Omental fat pad (tissue), 4 donors: Measurements from ENCODE around the gene ACVRL1. TPM values are rescaled to one million over a fixed set of nuclear protein-coding genes. Genes with fewer than 3 reads are reported as not detected.

ENCODE experiments used
- ATAC-seq: fragments of 150-250 bp; one replicate; pipeline ENCODE4 v1.9.1; 2016; ENCODE audit warnings: mild to moderate bottlenecking, moderate library complexity; ENCODE audit not compliant: low FRiP score
- DNase-seq: peaks from one replicate; pipeline ENCODE4 v3.0.0-alpha.2; 2019; ENCODE audit warnings: low spot score
- total RNA-seq, 4 donors: library from RNA; depleted of rRNA; stranded (reverse); fragments of >200 nt; gene quantifications; one replicate each; pipeline ENCODE4 v1.1.0, GENCODE V29; 2016
- TF ChIP-seq, protein P1 (sequence below), 3 donors: fragments of 450-650 bp; IDR thresholded peaks; one replicate each; pipeline ENCODE4 v1.5.1; 2016 to 2017; ENCODE audit warnings: antibody characterized with exemption in 3 of 3, mild to moderate bottlenecking in 3 of 3, moderate library complexity in 2 of 3

Gene ACVRL1
- total RNA-seq, 4 donors from 2014 or later: 69.3 to 593 (median 113) TPM

GRCh38 chr12:51953089-51953488 lies 45.8 kb downstream of the ACVRL1 start:
- DNase-seq (no peak), ATAC-seq (no peak)
- TF ChIP-seq, protein P1, sequence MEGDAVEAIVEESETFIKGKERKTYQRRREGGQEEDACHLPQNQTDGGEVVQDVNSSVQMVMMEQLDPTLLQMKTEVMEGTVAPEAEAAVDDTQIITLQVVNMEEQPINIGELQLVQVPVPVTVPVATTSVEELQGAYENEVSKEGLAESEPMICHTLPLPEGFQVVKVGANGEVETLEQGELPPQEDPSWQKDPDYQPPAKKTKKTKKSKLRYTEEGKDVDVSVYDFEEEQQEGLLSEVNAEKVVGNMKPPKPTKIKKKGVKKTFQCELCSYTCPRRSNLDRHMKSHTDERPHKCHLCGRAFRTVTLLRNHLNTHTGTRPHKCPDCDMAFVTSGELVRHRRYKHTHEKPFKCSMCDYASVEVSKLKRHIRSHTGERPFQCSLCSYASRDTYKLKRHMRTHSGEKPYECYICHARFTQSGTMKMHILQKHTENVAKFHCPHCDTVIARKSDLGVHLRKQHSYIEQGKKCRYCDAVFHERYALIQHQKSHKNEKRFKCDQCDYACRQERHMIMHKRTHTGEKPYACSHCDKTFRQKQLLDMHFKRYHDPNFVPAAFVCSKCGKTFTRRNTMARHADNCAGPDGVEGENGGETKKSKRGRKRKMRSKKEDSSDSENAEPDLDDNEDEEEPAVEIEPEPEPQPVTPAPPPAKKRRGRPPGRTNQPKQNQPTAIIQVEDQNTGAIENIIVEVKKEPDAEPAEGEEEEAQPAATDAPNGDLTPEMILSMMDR (IDR thresholded peaks at IDR 0.05): no peak

DNA sequence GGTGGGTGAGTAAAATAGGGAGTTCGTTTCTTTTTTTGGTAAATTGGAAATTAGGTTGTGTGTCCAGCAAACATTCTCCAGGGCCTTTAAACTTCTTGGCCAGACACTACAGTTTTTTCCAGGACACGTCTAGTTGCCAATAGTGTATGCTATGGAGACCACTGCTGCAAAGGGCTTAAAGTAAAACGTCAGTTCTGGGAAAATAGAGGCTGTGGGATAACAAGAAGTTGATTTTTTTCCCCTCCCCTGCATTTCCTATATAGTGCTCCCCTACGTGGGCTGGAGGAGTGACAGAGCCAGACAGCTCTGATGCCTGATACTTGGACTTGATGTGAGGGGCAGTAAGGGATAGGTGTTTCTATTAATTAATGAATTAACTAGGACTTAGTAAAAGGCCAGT lies 46.6 kb downstream of the ACVRL1 start:
- ATAC-seq: no peak
- TF ChIP-seq, protein P1 (IDR thresholded peaks at IDR 0.05): no peak
- no peak for DNase-seq

DNA sequence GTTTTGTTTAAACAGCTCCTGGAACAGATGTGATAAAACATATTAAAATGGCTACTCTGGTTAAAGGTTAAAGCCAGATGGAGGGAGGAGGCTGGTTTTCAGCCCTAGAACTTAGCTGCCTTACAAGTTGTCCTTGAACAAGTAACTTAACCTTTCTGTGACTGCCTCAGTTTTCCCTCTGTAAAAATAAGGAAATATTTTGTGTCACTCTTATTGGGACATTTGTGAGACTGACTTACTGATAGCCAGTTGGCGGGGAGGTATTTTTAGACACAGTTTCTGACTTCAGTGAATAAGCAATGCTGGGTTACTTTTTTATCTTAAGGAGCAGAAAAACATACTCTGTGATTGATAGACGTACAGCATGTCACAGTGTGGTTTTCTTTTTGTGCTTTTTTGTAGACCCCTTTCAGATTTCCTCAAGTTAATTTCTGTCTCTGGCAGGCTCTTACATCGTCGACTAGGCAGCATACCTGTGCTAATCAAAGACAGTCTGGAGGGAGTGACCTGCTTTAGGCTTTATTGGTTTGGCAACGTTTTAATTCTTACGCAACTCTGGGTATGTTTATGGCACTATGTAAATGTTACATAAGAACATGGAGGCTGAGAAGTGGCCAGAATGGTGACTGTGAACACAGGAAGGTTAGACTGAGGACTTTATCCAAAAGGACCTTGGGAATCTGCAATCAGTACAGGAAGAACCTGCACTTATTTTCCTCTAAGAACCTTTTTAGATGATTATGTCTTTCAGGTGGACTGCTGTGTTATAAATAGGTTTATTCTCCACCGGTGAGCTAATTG lies 47.5 kb downstream of the ACVRL1 start:
- DNase-seq (no peak), ATAC-seq (no peak)
- TF ChIP-seq, protein P1 (IDR thresholded peaks at IDR 0.05): no peak

- DNase-seq: no peak
- TF ChIP-seq, protein P1 (IDR thresholded peaks at IDR 0.05): no peak
- ATAC-seq: no peak
Measured at GRCh38 chr12:51955702-51956101, 48.4 kb downstream of the ACVRL1 start.

- DNase-seq: no peak
- TF ChIP-seq, protein P1 (IDR thresholded peaks at IDR 0.05): no peak
- ATAC-seq: no peak
Measured at GRCh38 chr12:51958542-51958941, 51.2 kb downstream of the ACVRL1 start.

DNA sequence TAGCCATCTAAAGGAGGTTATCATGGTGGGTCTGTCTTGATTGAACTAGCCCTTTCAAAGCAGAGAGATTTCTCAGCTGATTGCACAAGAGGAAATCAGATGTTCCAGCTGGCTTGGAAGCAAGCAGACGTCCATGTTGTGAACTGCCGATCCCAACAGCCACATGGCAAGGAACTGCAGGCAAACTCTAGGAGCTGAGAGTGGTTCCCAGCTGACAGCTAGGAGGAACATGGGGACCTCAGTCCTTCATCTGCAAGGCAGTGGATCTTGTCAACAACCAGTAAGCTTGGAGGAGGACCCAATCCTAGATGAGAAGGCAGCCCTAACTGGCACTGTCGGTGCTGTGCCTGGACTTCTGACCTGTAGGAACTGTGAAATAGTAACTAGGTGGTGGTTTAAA lies 51.9 kb downstream of the ACVRL1 start:
- TF ChIP-seq, protein P1 (IDR thresholded peaks at IDR 0.05): no peak
- ATAC-seq (no peak), DNase-seq (no peak)

GRCh38 chr12:51959921-51960320 lies 52.6 kb downstream of the ACVRL1 start:
- DNase-seq: no peak
- no peak for ATAC-seq
- TF ChIP-seq, protein P1 (IDR thresholded peaks at IDR 0.05): no peak
